T-helper 1 cell treated with Interleukin-12 subunit alpha and Interleukin-12 subunit beta and Interleukin-4 antibody, amounts not matched to agents 30 μg/mL and 1 μg/mL, for 36 hours (primary cell): ENCODE measurements around the gene ODAD2.

Experiments used
- H3K27ac Mint-ChIP-seq: one replicate; pipeline ENCODE4 v1.8.0; 2021; ENCODE audit warnings: mild to moderate bottlenecking, mixed read lengths
- H3K27me3 Mint-ChIP-seq: one replicate; pipeline ENCODE4 v1.8.0; 2021; ENCODE audit warnings: low read depth, mixed read lengths
- H3K36me3 Mint-ChIP-seq: one replicate; pipeline ENCODE4 v1.8.0; 2021; ENCODE audit warnings: low read depth, mixed read lengths
- H3K4me1 Mint-ChIP-seq: one replicate; pipeline ENCODE4 v1.8.0; 2021; ENCODE audit warnings: low read depth, mixed read lengths
- H3K4me3 Mint-ChIP-seq: one replicate; pipeline ENCODE4 v1.8.0; 2021; ENCODE audit warnings: mild to moderate bottlenecking, moderate library complexity, mixed read lengths
- H3K9me3 Mint-ChIP-seq: one replicate; pipeline ENCODE4 v1.8.0; 2021; ENCODE audit warnings: mixed read lengths

The ODAD2 gene

GRCh38 chr10:27838361-27838760 lies 160.5 kb downstream of the ODAD2 start:
- Mint-ChIP-seq H3K36me3 (no peaks in the 10 kb centered on the region), H3K9me3 (no peaks in the 10 kb centered on the region), H3K27ac (no peak overlapping the region), H3K4me1 (no peaks in the 10 kb centered on the region), H3K27me3 (no peaks in the 10 kb centered on the region), H3K4me3 (no peak overlapping the region)

DNA sequence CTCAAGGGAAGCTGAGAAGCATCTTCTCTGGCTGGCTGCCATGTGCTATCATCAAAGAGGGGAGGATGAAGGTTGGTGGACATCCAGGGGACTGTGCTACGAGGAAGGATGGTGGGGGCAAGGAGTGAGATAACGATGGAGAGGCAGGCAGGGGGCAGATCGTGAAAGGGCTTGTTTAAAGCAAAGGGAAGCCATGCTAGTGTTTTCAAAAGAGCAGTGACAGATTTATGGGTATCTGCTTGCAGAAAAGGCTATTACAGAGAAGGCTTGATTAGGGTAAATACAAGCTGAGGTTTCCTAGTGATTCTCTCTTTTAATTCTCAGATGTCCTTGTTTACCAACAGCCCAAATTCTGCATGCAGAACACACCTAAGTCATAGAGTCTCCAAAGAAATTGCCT lies 164.4 kb downstream of the ODAD2 start:
- H3K4me1 Mint-ChIP-seq: no peaks in the 10 kb centered on the region
- no peak overlapping the region for H3K4me3 Mint-ChIP-seq
- no peaks in the 10 kb centered on the region for H3K36me3 Mint-ChIP-seq
- H3K9me3 Mint-ChIP-seq: no peaks in the 10 kb centered on the region
- H3K27ac Mint-ChIP-seq: no peak overlapping the region
- H3K27me3 Mint-ChIP-seq: no peaks in the 10 kb centered on the region

DNA sequence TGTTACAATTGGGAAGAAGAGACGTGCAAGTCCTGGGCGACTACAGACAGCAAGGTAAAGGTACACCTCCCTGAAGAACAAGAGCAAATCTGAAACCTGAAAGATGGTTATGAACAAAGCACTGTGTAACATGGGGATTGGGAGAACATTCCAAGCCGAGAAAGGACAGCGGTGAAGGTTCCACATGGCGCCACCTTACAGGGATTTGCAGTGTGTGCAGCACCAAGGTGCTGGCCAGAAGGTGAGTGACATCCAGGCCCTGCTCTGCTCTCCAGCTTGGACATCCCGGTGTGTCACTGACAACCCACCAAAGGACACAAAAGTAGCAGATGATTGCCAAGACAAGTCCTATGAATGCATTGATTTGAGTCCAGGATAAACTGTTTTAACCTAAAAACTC lies 165.1 kb downstream of the ODAD2 start:
- H3K9me3 Mint-ChIP-seq: no peaks in the 10 kb centered on the region
- H3K4me3 Mint-ChIP-seq: no peak overlapping the region
- no peaks in the 10 kb centered on the region for H3K4me1 Mint-ChIP-seq
- H3K27me3 Mint-ChIP-seq: no peaks in the 10 kb centered on the region
- H3K27ac Mint-ChIP-seq: no peak overlapping the region
- H3K36me3 Mint-ChIP-seq: no peaks in the 10 kb centered on the region

DNA sequence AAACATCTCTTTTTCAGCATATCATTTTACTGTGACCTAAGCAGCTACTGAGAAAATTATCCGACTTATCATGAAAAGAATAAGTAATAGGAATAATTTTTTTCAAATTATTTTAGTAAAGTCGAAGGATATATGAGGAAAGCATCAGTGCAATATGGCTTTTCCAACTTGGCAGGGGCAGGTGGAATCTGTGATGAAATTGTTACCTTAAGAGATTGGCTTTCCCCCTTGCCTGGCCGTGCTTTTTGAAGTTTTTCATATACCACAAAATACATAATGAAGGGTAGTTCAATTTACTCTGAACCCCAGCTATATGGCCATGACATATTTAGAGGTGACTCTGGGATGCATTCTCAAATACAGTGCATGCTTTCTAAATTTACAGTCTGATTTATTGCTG lies 166.1 kb downstream of the ODAD2 start:
- Mint-ChIP-seq H3K27me3 (no peaks in the 10 kb centered on the region), H3K4me3 (no peak overlapping the region), H3K36me3 (no peaks in the 10 kb centered on the region), H3K27ac (no peak overlapping the region), H3K4me1 (no peaks in the 10 kb centered on the region), H3K9me3 (no peaks in the 10 kb centered on the region)

DNA sequence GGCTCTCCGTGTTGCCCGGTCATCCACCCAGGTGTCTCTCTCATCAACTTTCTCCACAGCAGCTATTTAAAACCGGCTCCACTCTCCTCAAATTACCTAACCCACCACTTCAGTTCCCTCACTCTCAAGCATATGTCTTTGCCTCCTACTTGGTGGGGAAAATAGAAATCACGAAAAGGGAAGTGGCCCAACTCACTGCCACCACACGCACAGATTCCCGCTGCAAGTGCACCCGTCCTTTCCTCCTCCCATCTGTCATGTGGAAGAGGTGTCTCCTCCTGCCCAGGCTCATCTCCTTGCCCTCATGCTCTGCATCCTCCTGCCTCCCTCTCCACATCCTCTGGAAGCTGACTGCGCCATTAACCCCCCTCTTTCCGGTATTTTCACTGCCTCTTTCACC lies 172.5 kb downstream of the ODAD2 start:
- Mint-ChIP-seq H3K4me3 (no peak overlapping the region), H3K27me3 (no peaks in the 10 kb centered on the region), H3K4me1 (no peaks in the 10 kb centered on the region), H3K27ac (no peak overlapping the region), H3K36me3 (no peaks in the 10 kb centered on the region), H3K9me3 (no peaks in the 10 kb centered on the region)

GRCh38 chr10:27822301-27822700 lies 176.6 kb downstream of the ODAD2 start:
- Mint-ChIP-seq H3K9me3 (no peaks in the 10 kb centered on the region), H3K36me3 (no peaks in the 10 kb centered on the region), H3K27ac (no peak overlapping the region), H3K27me3 (no peaks in the 10 kb centered on the region), H3K4me1 (no peaks in the 10 kb centered on the region), H3K4me3 (no peak overlapping the region)

DNA sequence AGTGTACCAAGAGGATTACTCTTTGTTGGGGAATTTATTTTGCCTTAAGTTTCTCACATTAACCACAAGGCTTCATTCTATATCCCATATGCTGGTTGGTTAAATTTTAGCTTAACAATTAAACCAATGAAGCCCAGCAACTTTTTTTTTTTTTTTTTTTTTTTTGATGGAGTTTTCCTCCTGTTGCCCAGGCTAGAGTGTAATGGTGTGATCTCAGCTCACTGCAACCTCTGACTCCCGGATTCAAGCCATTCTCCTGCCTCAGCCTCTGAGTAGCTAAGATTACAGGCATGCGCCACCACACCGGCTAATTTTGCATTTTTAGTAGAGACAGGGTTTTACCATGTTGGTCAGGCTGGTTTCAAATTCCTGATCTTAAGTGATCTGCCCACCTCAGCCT lies 178.2 kb downstream of the ODAD2 start:
- Mint-ChIP-seq H3K4me1 (no peaks in the 10 kb centered on the region), H3K36me3 (no peaks in the 10 kb centered on the region), H3K27ac (no peak overlapping the region), H3K9me3 (no peaks in the 10 kb centered on the region), H3K27me3 (no peaks in the 10 kb centered on the region), H3K4me3 (no peak overlapping the region)

DNA sequence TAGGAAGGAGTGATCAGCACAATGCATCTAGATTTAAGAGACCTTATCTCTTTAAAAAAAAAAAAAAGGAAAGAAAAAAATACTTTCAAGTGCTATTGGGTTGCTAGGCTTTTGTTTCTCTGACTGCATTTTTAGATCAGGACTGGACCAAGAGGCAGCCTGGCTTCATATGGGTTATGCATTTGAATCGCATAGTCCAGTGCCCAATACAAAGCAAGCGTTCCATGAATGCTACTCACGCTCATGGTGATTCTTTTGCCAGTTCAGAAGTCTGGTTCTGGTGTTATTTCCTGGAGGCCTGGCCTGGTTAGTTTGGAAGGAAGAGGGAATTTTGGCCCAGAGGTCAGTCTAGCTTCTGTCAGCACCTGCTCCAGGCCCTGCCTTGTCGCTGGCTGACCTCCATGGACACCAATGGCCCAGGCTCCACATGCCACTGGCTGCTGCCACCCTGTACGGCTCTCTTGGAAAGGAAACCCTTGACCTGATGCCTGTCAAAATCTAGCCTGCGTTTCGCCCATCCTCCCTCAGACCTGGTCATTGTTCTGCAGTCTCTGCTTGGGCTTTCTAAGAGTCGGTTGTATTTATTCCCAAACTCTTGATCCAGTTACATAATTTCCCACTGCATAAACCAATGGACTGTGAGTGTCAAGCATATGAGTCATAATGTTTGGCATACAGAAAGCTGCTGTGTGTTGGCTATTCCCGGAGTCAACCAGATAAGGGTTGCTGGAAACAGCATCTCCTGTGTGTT lies 178.9 kb downstream of the ODAD2 start:
- H3K36me3 Mint-ChIP-seq: no peaks in the 10 kb centered on the region
- no peaks in the 10 kb centered on the region for H3K27me3 Mint-ChIP-seq
- H3K4me3 Mint-ChIP-seq: no peak overlapping the region
- no peak overlapping the region for H3K27ac Mint-ChIP-seq
- no peaks in the 10 kb centered on the region for H3K9me3 Mint-ChIP-seq
- H3K4me1 Mint-ChIP-seq: no peaks in the 10 kb centered on the region

DNA sequence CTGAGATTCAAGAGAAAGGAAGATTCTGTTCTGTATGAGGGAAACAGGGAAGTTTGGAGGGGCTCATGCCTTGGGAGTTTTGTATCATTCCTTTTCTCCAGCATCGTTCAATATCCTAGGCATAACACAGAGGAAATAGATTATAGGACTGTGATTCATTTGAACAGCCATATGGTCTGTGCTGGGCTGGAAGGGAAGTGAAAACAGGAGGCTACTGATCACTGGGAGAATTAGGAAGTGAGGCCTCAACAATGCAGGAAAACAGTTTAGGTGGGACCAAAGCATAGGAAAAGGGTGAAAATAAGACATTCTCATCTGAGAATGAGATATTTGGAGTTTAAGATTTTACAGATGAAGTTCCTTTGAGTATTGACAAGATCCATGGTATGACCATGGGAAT lies 182.6 kb downstream of the ODAD2 start:
- H3K36me3 Mint-ChIP-seq: no peaks in the 10 kb centered on the region
- no peaks in the 10 kb centered on the region for H3K4me1 Mint-ChIP-seq
- H3K9me3 Mint-ChIP-seq: no peaks in the 10 kb centered on the region
- H3K27ac Mint-ChIP-seq: no peak overlapping the region
- no peak overlapping the region for H3K4me3 Mint-ChIP-seq
- H3K27me3 Mint-ChIP-seq: no peaks in the 10 kb centered on the region

- no peaks in the 10 kb centered on the region for H3K27me3 Mint-ChIP-seq
- H3K36me3 Mint-ChIP-seq: no peaks in the 10 kb centered on the region
- H3K4me1 Mint-ChIP-seq: no peaks in the 10 kb centered on the region
- H3K4me3 Mint-ChIP-seq: no peak overlapping the region
- H3K27ac Mint-ChIP-seq: no peak overlapping the region
- no peaks in the 10 kb centered on the region for H3K9me3 Mint-ChIP-seq
Observed at GRCh38 chr10:27815846-27816245, 183.0 kb downstream of the ODAD2 start.

- H3K4me3 Mint-ChIP-seq: no peak overlapping the region
- no peaks in the 10 kb centered on the region for H3K36me3 Mint-ChIP-seq
- H3K9me3 Mint-ChIP-seq: no peaks in the 10 kb centered on the region
- no peaks in the 10 kb centered on the region for H3K27me3 Mint-ChIP-seq
- H3K27ac Mint-ChIP-seq: no peak overlapping the region
- H3K4me1 Mint-ChIP-seq: no peaks in the 10 kb centered on the region
Observed at GRCh38 chr10:27815261-27815660, 183.6 kb downstream of the ODAD2 start.

- Mint-ChIP-seq H3K36me3 (no peaks in the 10 kb centered on the region), H3K9me3 (no peaks in the 10 kb centered on the region), H3K27me3 (peaks cover under 1% of the 10 kb centered on the region), H3K4me1 (no peaks in the 10 kb centered on the region), H3K4me3 (no peak overlapping the region), H3K27ac (no peak overlapping the region)
Observed at GRCh38 chr10:27805180-27805579, 193.7 kb downstream of the ODAD2 start.

GRCh38 chr10:27804136-27804535 lies 194.7 kb downstream of the ODAD2 start:
- no peaks in the 10 kb centered on the region for H3K4me1 Mint-ChIP-seq
- peaks cover 5% of the 10 kb centered on the region for H3K27me3 Mint-ChIP-seq
- H3K36me3 Mint-ChIP-seq: no peaks in the 10 kb centered on the region
- no peak overlapping the region for H3K27ac Mint-ChIP-seq
- H3K4me3 Mint-ChIP-seq: no peak overlapping the region
- no peaks in the 10 kb centered on the region for H3K9me3 Mint-ChIP-seq

GRCh38 chr10:27801171-27801785 lies 197.6 kb downstream of the ODAD2 start:
- no peak overlapping the region for H3K4me3 Mint-ChIP-seq
- H3K4me1 Mint-ChIP-seq: no peaks in the 10 kb centered on the region
- peaks cover 5% of the 10 kb centered on the region for H3K27me3 Mint-ChIP-seq
- H3K9me3 Mint-ChIP-seq: no peaks in the 10 kb centered on the region
- H3K27ac Mint-ChIP-seq: no peak overlapping the region
- no peaks in the 10 kb centered on the region for H3K36me3 Mint-ChIP-seq

GRCh38 chr10:27799046-27799445 lies 199.8 kb downstream of the ODAD2 start:
- Mint-ChIP-seq H3K36me3 (no peaks in the 10 kb centered on the region), H3K4me1 (no peaks in the 10 kb centered on the region)

More at GRCh38 chr10:27799046-27799445, 199.8 kb downstream of the ODAD2 start:
- Mint-ChIP-seq H3K27me3 (peaks cover 9% of the 10 kb centered on the region), H3K27ac (no peak overlapping the region), H3K9me3 (no peaks in the 10 kb centered on the region), H3K4me3 (no peak overlapping the region)
